Vagina (tissue), 2 donors: ENCODE results near the gene NPTX1.

Source experiments
- CTCF ChIP-seq, 3 experiments: fragments of 450-650 bp in 2 of 3; fragments of 200-600 bp in 1 of 3; sonication (generic) in 1 of 3; IDR thresholded peaks; one replicate each; pipeline ENCODE4 v1.5.1; 2017 to 2019; ENCODE audit warnings: antibody characterized with exemption in 3 of 3, mild to moderate bottlenecking in 2 of 3, moderate library complexity in 2 of 3
- POLR2A ChIP-seq, 2 donors: fragments of 450-650 bp; IDR thresholded peaks; one replicate each; pipeline ENCODE4 v1.6.1; 2017; ENCODE audit warnings: antibody characterized with exemption in 2 of 2, mild to moderate bottlenecking in 2 of 2, moderate library complexity in 2 of 2
- POLR2AphosphoS5 ChIP-seq, 2 donors: sonication (generic); formaldehyde crosslinking; IDR thresholded peaks; one replicate each; pipeline ENCODE4 v1.9.0; 2017; ENCODE audit warnings: antibody characterized with exemption in 2 of 2, mild to moderate bottlenecking in 2 of 2, low read depth in 1 of 2; ENCODE audit not compliant: insufficient read depth in 1 of 2

- TF ChIP-seq CTCF (IDR thresholded peaks at IDR 0.05) (no peak), POLR2AphosphoS5 (IDR thresholded peaks at IDR 0.05; ENCODE audit: insufficient read depth in 1 of 2, low read depth in 1 of 2) (no peak), POLR2A (IDR thresholded peaks at IDR 0.05) (no peak)
These were observed 6.3 kb upstream of the NPTX1 start for GRCh38 chr17:80482555-80483308.
